ENCODE results near the gene REL.
A peak's percentile ranks its signal among the peaks of the same experiment; 100 is the strongest.

The REL gene

GRCh38 chr2:60947056-60947455, 65.7 kb downstream of the REL start:
- TF ChIP-seq, protein P1, sequence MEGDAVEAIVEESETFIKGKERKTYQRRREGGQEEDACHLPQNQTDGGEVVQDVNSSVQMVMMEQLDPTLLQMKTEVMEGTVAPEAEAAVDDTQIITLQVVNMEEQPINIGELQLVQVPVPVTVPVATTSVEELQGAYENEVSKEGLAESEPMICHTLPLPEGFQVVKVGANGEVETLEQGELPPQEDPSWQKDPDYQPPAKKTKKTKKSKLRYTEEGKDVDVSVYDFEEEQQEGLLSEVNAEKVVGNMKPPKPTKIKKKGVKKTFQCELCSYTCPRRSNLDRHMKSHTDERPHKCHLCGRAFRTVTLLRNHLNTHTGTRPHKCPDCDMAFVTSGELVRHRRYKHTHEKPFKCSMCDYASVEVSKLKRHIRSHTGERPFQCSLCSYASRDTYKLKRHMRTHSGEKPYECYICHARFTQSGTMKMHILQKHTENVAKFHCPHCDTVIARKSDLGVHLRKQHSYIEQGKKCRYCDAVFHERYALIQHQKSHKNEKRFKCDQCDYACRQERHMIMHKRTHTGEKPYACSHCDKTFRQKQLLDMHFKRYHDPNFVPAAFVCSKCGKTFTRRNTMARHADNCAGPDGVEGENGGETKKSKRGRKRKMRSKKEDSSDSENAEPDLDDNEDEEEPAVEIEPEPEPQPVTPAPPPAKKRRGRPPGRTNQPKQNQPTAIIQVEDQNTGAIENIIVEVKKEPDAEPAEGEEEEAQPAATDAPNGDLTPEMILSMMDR (IDR thresholded peaks at IDR 0.05; ENCODE audit: low read depth, low read length) = no peak
- no peak for DNase-seq (ENCODE audit: extremely low read depth, low read depth)

- TF ChIP-seq, protein P1 (IDR thresholded peaks at IDR 0.05; ENCODE audit: low read depth, low read length) = no peak
Measured at GRCh38 chr2:60948161-60948560, 66.8 kb downstream of the REL start.

GRCh38 chr2:60948926-60949579, 67.7 kb downstream of the REL start:
- TF ChIP-seq, protein P1 (IDR thresholded peaks at IDR 0.05; ENCODE audit: low read depth, low read length) = no peak
- DNase-seq (ENCODE audit: extremely low read depth, low read depth) = no peak

More at GRCh38 chr2:60948161-60948560, 66.8 kb downstream of the REL start:
- DNase-seq (ENCODE audit: extremely low read depth, low read depth) = no peak

DNA sequence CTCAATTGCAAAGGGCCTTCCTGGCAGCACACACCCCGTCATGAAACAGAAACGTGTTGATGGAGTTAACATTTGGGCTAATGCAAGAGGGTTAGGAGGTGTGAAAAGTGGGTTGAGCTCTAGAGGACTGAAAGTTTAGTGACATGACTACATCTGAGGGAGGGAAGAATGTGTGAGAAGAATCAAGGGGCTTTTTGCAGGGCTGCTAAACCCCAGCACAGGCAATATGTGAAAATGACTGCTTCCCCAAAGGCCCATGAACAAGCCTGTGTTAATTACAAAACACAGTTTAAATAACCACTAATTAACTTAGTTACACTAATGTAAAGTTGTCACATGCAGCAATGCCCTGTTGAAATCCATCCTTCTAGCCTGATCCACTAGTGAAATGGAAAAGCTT, 72.8 kb downstream of the REL start:
- no peak for DNase-seq (ENCODE audit: extremely low read depth, low read depth)
- TF ChIP-seq, protein P1 (IDR thresholded peaks at IDR 0.05; ENCODE audit: low read depth, low read length) = no peak

- TF ChIP-seq, protein P1 (IDR thresholded peaks at IDR 0.05; ENCODE audit: low read depth, low read length) = no peak
- DNase-seq (ENCODE audit: extremely low read depth, low read depth) = no peak
Measured at GRCh38 chr2:60957224-60957623, 75.8 kb downstream of the REL start.

GRCh38 chr2:60957643-60958042, 76.3 kb downstream of the REL start:
- no peak for DNase-seq (ENCODE audit: extremely low read depth, low read depth)
- TF ChIP-seq, protein P1 (IDR thresholded peaks at IDR 0.05; ENCODE audit: low read depth, low read length) = no peak

DNA sequence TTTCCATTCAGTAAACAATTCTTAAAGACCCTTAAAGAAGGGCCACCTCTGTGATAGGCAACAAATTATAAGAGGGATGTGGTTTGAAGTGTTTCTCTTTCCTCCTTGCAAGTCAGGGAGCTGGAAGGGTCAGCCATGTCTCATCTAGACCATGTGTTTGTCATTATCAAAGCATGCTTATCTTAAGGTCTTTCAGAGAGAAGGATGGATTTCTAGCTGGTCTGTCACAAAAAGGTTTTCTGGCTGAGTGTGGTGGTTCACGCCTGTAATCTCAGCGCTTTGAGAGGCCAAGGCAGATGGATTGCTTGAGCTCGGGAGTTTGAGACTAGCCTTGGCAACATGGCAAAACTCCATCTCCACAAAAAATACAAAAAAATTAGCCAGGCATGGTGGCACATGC, 77.0 kb downstream of the REL start:
- TF ChIP-seq, protein P1 (IDR thresholded peaks at IDR 0.05; ENCODE audit: low read depth, low read length) = no peak
- DNase-seq (ENCODE audit: extremely low read depth, low read depth) = peak; percentile 23
